H1 (cell line): ENCODE measurements around the gene NCAM1.

Source experiments
- CHD2 ChIP-seq: IDR thresholded peaks from 2 replicates; pipeline ENCODE4 v1.6.1; 2012; ENCODE audit warnings: low read length, improper control_type of control experiment
- CREB1 ChIP-seq: IDR thresholded peaks from 2 replicates; pipeline ENCODE4 v1.6.1; 2012; ENCODE audit warnings: inconsistent platforms
- CTCF ChIP-seq, 3 experiments: IDR thresholded peaks; 1 replicate in 2 of 3; 2 replicates in 1 of 3; pipeline versions ENCODE4 v1.5.1 to v1.6.1; 2011; ENCODE audit warnings: low read length in 3 of 3, mild to moderate bottlenecking in 3 of 3, inconsistent platforms in 2 of 3, low read depth in 1 of 3, moderate library complexity in 1 of 3; ENCODE audit not compliant: insufficient read depth in 1 of 3; ENCODE audit errors: control extremely low read depth in 1 of 3
- EP300 ChIP-seq, 2 experiments: IDR thresholded peaks; 1 replicate in 1 of 2; 2 replicates in 1 of 2; pipeline ENCODE4 v1.6.1; 2011 to 2012; ENCODE audit warnings: low read depth in 2 of 2, low read length in 2 of 2, mild to moderate bottlenecking in 2 of 2, borderline replicate concordance in 1 of 2, inconsistent platforms in 1 of 2, moderate library complexity in 1 of 2
- FOSL1 ChIP-seq: IDR thresholded peaks from 2 replicates; pipeline ENCODE4 v1.6.1; 2011; ENCODE audit warnings: mild to moderate bottlenecking, low read depth, low read length, moderate library complexity; ENCODE audit not compliant: insufficient read depth
- GTF2F1 ChIP-seq: IDR thresholded peaks from 2 replicates; pipeline ENCODE4 v1.6.1; 2012; ENCODE audit warnings: low read depth, low read length, improper control_type of control experiment, borderline replicate concordance
- JUND ChIP-seq: IDR thresholded peaks from 2 replicates; pipeline ENCODE4 v1.6.1; 2011; ENCODE audit warnings: mild to moderate bottlenecking, improper control_type of control experiment, low read length
- POLR2A ChIP-seq, 2 experiments: IDR thresholded peaks; 1 replicate in 1 of 2; 2 replicates in 1 of 2; pipeline ENCODE4 v1.6.1; 2011; ENCODE audit warnings: low read depth in 2 of 2, low read length in 2 of 2, mild to moderate bottlenecking in 2 of 2; ENCODE audit errors: control extremely low read depth in 1 of 2
- POLR2AphosphoS5 ChIP-seq: IDR thresholded peaks from 2 replicates; pipeline ENCODE4 v1.6.1; 2011; ENCODE audit warnings: low read depth, low read length

GRCh38 chr11:113059548-113059947 lies 98.3 kb downstream of the NCAM1 start:
- TF ChIP-seq CREB1, result no peak
- TF ChIP-seq EP300 (IDR thresholded peaks at IDR 0.05; ENCODE audit: borderline replicate concordance in 1 of 2, low read depth in 2 of 2, low read length in 2 of 2), result no peak
- no peak for TF ChIP-seq CHD2
- TF ChIP-seq CTCF (IDR thresholded peaks at IDR 0.05; ENCODE audit: control extremely low read depth in 1 of 3, insufficient read depth in 1 of 3, low read depth in 1 of 3, low read length in 3 of 3), result no peak
- no peak for TF ChIP-seq POLR2A (IDR thresholded peaks at IDR 0.05; ENCODE audit: control extremely low read depth in 1 of 2, low read depth in 2 of 2, low read length in 2 of 2)
- no peak for TF ChIP-seq FOSL1
- no peak for TF ChIP-seq GTF2F1
- no peak for TF ChIP-seq POLR2AphosphoS5
- TF ChIP-seq JUND, result no peak
